Stimulated activated CD4-positive, alpha-beta T cell treated with anti-CD3 and anti-CD28 coated beads, TNF-alpha, amount 100 ng/mL, for 24 hours (primary cell): ENCODE results near the gene ELFN1.

ENCODE experiments used
- DNase-seq, 3 experiments: peaks; one replicate each; pipeline ENCODE4 v3.0.0-alpha.2; 2020; ENCODE audit warnings: low read depth in 3 of 3

ELFN1 gene

DNA sequence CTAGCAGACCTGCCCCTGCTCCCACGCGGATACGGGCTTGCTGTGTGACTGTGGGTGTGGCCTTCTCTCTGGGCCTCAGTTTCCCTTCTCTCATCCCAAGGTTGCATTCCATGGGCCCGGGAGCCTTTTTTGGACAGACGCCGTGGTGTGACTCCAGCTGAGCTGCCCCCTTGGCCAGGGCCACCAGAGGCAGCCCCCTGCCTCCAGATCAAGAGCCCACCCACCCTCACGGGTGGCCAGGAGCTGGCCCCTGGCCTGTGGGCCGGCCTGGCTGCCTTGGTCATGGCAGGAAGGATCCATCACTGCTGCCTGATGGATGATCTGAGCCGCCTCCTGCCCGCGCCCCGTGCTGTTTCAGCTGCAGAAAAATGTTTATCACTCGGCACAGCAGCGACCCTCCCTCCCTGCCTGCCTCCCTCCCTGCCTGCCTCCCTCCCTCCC, 27.8 kb upstream of the ELFN1 start:
- no peak for DNase-seq

DNA sequence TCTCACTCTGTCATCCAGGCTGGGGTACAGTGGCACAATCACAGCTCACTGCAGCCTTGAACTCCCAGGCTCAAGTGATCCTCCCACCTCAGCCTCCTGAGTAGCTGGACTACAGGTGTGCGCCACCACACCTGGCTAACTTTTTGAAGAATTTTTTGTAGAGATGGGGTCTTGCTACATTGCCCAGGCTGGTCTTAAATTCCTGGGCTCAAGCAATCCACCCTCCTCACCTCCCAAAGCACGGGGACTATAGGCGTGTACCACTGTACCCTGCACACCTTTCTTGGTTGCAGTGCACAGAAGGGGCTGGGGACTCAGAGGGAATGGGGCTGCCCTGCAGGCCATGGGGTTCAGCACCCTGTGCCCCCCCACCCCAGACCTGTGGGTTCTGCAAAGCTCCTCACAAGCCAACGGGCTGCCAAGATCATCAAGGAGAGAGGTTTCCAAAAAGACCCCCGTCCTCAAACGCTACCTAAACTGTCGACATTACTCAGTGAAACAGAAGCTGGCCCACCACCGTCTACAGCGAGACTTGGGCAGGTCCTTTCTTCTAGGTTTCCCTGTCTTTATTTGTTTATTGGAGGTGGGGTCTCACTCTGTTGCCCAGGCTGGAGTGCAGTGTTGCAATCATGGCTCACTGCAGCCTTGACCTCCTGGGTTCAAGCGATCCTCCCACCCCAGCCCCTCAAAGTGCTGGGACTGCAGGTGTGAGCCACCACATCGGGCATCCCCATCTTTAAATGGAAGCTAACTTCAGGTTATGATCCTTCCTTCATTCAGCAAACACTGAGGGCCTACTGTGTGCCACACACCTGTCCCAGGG, 26.6 kb upstream of the ELFN1 start:
- no peak for DNase-seq

DNA sequence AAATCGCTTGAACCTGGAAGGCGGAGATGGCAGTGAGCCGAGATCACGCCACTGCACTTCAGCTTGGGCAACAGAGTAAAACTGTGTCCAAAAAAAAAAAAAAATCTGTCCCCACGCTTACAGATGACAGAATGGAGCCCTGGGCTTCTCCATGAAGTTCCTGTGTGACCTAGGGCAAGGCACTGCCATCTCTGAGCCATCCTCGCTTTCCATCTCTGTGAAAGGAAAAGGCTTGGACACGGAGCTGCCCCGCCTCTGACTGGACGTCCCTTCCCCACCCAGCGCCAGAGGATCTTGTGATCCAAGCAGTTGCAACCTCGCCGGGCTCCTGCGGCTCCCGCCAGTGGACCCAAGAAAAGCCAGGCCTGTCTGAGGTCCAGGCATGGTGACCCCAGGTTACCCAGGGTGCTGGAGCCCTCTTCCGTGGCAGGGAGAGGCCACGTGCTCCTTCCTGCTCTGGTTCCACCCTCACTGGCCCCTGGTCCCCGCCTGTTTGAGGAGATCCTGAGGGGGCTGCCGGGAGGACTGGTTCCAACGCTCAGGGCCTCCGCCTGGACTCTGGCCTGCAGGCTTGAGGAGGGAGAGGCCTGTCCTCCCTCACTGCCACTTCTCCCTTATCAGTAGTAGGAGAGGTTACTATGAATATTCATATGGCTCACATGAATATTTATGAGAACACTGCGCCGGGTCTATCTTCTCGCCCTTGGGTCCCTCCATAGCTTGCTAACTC, 25.6 kb upstream of the ELFN1 start:
- no peak for DNase-seq

DNA sequence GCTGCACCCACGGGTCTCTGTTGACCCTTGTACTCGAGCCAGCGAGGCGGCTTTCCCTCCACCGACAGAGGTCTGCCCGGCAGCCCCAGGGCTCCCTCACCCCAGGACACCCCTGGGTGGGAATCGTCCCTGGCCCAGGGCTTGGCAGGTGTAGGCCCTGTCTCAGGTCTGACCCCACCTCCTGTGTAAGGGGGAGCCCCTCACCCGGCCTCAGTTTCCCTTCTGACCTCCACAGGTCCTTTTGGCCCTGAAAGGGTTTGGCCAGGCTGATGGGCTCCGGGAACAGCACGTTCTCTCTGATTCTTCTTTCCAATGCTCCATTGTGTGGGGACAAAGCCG, 25.0 kb upstream of the ELFN1 start:
- DNase-seq: no peak

DNA sequence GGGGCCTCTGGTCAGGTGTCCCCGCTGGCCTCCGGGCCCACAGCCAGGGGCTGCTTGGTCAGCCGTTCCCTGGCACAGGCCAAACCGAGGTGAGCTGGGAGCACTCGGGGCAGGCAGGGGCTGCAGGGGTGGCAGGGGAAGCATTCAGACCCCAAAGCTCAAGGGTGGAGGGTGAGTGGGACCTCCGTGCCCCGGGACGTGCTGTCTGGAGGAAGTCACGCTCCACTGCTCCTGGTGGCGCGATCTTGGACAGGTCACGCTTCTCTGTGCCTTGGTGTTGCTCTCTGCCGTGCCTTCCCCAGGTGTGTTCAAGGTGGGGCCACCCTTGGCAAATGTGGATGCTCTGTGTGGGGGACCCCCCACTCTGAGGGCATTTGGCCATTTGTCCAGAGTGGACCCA, 24.6 kb upstream of the ELFN1 start:
- no peak for DNase-seq

DNA sequence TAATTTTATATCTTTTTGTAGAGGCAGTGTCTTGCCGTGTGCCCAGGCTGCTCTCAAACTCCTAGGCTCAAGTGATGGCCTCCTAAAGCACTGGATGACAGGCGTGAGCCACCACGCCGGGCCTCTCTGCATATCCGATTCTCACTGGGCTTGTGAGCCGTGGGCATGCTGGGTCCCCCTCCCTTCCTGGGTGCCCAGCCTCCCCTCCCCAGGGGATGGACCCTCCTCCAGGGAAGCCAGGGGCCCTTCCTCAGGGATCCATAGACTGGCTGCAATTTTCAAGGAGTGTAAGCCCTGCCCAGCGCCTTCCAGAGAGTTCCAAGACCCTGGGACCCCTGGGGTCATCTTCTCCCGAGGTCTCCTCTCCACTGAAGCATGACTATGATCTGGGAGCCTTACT, 23.7 kb upstream of the ELFN1 start:
- DNase-seq: no peak

DNA sequence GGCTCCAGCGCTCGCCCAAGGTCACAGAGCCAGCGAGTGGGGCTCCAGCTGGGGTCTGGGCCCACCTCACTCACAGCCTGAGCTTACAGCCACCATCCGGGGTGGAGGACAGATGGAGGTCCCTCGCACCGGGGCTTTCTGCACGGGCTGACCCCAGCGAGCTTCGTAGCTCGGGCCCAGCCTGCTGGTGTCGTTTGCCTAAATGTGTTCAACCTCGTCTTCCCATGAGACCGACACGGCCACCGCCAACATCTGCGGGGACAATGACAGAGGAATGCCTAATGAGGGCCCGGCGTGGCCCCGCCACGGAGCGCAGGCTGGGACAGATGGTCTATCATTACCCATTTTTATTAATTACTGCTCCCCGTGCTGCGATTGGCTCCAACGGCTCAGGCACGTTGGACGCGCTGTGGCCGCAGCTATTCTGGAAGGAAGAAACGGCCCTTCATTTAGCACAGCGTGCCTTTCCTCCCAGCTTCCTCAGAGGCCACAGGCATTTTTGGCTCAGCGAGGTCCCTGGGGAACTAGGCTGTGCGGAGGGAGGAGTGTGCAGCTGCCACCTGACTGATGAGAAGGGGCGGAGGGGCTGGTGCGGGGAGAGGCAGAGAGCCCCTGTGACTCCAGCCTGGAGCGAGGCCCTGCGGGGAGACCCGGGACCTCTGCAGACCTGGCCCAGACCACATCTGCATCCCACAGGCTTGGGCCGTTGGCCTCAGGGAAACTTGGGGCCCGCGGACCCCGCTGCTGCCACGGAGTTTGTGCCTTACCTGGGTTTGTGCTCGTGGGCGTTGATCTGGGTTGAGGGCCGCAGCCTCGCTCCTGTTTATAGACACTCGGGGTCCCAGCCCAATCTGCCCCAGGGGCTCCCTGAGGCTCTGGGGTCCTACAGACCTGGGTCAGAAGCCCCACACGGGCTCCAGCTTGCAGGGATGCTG, 22.9 kb upstream of the ELFN1 start:
- no peak for DNase-seq

DNA sequence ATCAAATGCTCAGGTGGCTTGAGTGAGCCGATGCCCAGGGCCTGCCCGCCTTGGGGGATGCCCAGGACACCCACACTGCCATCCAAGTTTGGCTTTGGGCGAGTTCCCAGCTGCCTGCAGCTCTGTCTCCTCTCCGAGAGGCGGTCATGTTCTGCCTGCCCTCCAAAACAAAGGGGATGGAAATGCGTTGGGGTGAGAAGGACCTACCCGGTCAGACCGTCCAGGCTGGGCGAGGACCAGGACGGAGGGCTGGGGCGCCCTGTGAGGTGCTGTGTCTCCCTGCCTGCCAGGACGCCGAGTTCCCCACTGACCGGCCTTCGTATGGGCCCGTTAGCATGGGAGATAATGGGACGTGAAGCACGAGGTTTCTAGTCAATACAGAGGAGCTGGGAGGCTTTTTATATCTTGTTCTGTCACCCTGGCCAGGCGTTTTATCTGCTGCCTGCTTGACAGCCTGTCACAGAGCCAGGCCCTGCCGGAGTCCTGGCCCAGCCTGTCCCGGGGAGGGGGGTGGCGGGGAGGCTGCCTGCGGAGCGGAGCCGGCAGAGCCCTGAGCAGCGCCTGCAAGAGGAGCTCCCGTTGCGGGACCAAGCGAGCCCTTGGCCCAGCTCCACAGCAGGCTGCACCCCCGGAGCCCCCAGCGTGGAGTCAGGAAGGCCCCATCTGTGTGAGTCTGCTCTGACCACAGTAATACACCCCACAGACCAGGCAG, 22.0 kb upstream of the ELFN1 start:
- no peak for DNase-seq

DNA sequence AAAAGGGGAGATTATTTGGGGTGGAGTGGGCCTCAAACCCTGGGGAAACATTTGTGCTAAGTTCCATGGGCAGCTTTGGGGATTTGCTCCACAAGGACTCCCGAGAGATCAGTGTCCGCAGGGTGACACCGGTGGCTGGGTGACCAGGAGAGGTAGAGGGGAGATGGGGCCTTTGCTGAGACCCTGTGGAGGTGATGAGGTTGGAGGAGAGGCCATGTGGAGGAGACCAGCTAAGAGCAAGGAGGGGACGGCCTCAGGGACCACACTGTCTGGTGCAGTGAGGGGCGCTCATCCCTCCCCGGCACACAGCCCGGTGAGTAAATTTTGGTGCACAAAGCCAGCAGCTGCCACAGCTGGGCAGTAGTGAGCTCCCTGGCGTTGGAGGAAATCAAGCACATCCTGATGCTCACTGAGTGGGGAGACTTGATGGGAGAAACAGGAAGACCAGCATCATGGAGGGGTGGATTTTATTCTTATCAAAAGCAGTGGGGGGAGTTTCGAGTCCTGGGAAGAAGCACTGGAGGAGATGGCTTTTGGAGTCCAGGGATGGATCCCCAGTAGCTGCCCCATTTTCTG, 20.2 kb upstream of the ELFN1 start:
- DNase-seq: no peak

DNA sequence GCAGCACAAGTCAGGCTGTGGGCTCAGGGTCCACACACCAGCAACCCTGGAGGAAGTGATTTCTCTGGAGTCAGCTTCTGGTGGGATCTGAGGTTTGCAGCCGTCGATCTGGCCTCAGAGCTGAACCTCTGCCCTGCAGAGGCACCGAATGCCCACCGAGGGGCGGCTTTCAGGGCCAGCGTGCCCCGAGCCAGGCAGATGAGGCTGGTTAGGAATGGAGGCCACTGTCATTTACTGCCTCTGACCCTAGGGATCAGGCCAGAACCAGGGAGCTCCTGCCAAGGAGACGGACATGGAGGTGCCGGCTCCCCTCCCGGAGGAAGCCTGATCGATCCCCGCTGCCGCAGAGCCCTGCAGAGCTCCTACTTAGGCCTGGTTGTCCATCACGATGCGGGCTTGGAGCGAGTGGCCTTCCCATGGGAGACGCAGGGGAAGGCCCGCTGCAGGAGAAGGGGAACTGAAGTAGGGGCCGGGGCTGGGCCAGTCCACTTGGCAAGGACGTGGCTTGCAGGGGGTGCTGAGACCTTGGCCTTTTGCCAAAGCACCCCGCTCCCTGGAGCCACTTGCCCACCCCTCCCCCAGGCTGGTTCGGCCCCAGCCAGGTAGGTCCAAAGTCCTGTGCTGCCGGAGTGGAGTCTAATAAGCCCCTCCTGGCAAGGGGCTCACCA, 19.6 kb upstream of the ELFN1 start:
- DNase-seq: no peak

DNA sequence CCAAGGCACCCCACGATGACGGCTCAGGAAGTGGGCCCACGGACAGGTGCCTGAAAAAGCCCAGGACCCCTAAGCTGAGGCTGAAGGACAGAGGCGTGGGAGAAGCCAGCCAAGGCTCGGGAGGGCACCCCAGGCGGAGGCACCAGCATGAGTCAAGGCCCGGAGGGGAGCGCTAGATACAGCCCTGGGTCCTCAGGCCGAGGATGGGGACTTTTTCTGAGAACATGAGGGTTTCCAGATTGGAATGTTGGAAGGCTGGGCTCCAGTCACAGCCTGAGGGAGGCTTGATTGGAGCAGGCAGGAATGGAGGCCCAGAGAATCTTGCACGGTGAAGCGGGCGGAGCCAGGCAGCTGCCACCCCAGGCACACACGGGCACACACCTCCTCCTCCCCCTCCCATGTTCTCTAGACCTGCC, 19.0 kb upstream of the ELFN1 start:
- no peak for DNase-seq

DNA sequence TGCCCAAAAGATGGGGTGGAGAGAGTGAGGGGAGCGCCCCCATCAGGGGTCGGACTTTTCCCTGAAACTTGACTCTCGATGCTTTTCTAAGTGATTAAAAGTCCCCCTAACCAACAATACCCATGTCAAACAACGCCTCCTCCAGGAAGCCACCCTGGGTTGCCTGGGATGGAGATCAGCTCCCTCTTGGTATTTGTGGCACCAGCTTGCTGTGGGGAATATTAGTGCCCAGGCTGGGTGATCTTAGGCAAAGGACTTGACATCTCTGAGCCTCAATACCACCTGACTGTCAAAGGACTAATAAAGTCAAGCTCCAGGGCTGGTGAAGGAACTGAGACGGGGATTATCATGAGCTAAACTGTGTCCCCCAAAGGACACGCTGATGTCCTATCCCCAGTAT, 18.2 kb upstream of the ELFN1 start:
- DNase-seq: no peak

DNA sequence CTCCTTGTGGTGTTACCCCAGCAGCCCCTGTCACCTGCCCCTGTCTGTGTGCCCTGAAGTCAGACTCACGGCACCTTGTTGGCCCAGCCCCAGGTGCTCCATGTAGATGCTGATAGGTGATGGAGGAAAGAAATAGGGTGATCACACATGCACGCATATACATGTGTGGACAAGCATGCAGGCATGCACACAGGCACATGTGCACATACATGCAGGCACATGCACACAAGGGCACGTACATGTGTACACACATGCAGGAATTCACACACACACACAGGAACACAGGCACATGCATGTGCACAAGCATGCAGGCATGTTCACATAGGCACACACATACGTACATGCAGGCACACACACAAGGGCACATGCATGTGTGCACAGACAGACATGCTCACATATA, 16.6 kb upstream of the ELFN1 start:
- no peak for DNase-seq

DNA sequence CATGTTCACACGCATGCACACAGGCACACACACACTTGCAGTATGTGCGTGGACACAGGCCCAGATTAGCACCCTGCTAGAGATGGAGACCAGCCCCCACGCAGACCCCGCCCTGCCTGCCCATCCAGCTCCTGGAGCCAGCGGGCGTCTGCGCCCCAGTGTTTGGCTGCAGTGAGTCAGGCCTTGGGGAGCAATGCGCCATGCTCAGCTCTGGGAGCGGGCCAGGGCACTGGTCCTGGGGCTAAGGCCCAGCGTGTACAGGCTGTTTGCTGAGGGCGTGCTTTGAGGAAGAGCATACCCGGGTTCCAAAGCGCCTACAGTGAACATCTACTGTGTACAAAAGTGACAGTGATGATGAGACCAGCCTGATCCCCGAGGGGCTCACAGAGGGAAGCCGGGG, 16.0 kb upstream of the ELFN1 start:
- no peak for DNase-seq

DNA sequence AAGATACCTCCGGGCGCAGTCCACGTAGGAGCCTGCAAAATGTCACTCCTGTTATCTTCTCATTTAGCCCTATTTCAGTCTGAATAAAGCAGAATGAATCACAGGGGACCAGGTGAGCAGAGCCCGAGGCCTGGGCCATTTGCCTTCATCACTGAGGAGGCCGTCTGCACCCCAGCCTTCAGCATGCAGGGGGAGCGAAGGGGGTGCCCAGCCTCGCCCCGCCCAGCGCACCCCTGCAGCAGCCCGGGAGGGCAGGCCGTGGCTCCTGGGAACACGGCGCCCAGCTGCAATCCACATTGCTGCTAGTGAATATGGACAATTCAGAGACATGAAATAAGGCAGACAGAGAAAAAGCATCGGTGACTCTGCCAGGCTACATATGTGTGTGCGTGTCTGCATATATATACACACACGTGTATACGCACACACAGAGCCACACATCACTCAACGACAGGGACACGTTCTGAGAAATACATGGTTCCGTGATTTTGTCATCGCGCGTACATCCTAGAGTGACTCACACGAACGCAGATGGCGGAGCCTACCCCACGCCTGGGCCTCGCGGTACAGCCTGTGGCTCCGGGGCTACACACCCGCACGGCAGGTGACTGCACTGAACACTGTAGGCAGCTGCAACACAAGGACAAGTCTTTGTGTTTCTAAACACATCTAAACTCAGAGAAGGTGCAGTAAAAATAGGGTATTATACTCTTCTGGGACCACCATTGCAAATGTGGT, 15.2 kb upstream of the ELFN1 start:
- DNase-seq: no peak

DNA sequence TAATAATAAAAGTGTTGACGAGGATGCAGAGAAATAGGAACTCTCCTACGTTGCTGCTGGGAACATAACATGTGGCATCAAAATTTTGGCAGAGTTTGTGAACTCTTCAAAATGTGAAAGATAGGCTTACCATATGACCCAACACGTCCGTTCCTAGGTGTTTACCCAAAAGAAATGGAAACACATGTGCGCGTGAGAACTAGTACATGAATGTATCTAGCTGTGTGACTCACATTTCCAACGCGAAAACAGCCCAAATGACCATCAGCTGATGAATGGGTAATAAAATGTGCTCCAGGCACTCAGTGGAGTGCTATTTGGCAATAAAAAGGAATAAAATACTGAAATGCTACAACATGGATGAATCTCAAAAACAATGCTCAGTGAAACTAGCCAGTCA, 10.4 kb upstream of the ELFN1 start:
- no peak for DNase-seq

DNA sequence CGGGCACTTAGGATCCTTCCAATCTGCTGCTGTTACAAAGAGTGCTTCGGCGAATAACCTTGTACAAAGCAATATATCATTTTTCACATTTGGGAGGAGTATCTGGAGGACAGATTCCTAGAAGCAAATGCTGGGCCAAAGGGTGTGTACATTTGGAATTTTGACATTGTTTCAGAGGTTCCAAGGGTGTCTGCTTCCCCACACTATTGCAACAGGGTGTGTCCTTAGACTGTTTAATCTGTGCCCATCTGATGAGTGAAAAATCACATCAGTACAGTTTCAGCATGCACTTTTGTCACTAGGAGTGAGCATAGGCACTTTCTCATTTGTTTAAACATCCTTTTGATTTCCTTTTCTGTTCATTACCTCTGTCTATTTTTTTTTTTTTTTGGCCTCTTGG, 8.6 kb upstream of the ELFN1 start:
- no peak for DNase-seq

DNA sequence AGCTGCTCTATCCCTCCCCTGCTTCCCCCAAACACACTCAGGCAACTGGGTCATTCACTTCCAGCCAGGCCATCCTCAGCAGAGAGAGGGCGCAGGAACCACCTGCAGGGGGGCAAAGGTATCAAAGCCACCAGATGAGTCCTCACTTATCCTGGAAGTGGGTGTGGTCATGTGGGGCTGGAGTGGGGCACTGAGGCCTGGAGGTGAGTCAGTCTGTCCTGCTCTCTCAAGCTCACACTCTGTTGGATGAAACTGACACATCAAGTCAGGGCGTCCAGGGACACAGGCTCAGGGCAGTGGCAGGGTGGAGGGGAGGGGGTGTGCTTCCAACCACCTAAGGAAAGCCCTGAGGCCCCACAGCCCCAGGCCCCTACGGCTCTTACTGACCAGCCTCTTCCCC, 8.0 kb upstream of the ELFN1 start:
- DNase-seq: no peak

DNA sequence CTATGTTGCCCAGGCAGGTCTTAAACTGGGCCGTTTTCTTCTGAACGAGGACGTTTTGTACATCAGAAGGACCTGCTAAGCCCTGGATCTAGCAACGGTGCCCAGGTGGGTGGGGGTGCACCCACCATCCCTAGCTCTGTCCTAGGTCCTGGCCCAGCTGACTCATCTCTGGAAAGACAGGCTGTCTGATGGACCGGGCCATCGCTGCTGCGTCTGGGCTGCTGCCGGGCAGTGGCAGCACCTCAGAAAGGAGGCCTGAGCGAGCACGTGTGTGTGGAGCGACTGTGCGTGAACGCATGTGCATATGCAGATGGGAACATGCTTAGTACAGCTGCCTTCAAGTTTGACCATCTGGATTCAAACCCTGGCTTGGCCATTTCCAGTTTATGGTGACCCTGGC, 7.3 kb upstream of the ELFN1 start:
- DNase-seq: no peak

DNA sequence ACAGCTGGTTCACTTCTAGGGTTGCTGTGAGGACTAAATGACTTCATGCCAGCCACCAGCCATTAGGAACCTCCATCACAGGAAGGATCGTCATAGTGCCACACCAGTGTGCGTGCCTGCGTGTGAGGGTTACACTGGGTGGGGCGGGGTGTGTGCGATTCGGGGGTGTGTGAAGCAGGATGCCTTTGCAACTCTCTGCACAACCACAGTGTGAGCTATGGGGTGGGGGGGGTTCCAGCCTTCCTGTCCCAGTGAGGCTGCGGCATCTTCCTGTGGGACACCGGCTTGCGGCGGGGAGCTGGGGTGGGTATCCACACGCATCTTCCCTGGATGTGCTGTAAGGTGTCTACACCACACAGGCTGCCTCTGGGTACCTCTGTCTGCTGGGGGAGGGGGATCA, 6.9 kb upstream of the ELFN1 start:
- no peak for DNase-seq
